ENCODE results near the gene VEGFA. TPM values are rescaled to one million over a fixed set of nuclear protein-coding genes. Genes with fewer than 3 reads are reported as not detected.

The VEGFA gene
- total and polyA plus RNA-seq, 2 of the 8 experiments (the other 6 are each of a cell fraction or from before 2014, with no cell fraction given), result 42.2 to 58.5 TPM

GRCh38 chr6:43775535-43775885 is 5.5 kb downstream of the VEGFA start (continued):
- TF ChIP-seq CHD7 (IDR thresholded peaks at IDR 0.05; ENCODE audit: insufficient replicate concordance, low read length) (no peak), JUND (IDR thresholded peaks at IDR 0.05; ENCODE audit: low read length) (no peak), FOSL1 (IDR thresholded peaks at IDR 0.05; ENCODE audit: insufficient read depth, low read depth, low read length) (no peak), JUN (IDR thresholded peaks at IDR 0.05; ENCODE audit: low read depth, low read length) (no peak), HDAC2 (IDR thresholded peaks at IDR 0.05; ENCODE audit: borderline replicate concordance in 1 of 2, low read depth in 2 of 2, low read length in 2 of 2) (no peak), CTBP2 (IDR thresholded peaks at IDR 0.05; ENCODE audit: borderline replicate concordance, insufficient read depth, insufficient read length, low read length) (no peak), EP300 (IDR thresholded peaks at IDR 0.05; ENCODE audit: borderline replicate concordance in 1 of 2, low read depth in 2 of 2, low read length in 2 of 2) (no peak), POLR2AphosphoS5 (IDR thresholded peaks at IDR 0.05; ENCODE audit: low read depth, low read length) (no peak), TBP (IDR thresholded peaks at IDR 0.05; ENCODE audit: low read depth, low read length) (no peak), SUZ12 (IDR thresholded peaks at IDR 0.05; ENCODE audit: low read length) (no peak), MAX (IDR thresholded peaks at IDR 0.05) (no peak)
